Neural progenitor cell (in vitro differentiated cells): ENCODE data around the gene KIAA2012.
A peak's percentile ranks its signal among the peaks of the same experiment; 100 is the strongest.

Source experiments
- EZH2 ChIP-seq: fragments of 200-600 bp; sonication (generic); IDR thresholded peaks from 2 replicates; pipeline ENCODE4 v1.6.1; 2017; ENCODE audit warnings: antibody characterized with exemption, mild to moderate bottlenecking, moderate library complexity
- EZH2phosphoT487 ChIP-seq: fragments of 200-600 bp; sonication (generic); IDR thresholded peaks from 2 replicates; pipeline ENCODE4 v1.6.1; 2017; ENCODE audit warnings: antibody characterized with exemption
- TF ChIP-seq, protein P1 (sequence below): fragments of 200-600 bp; sonication (generic); IDR thresholded peaks from 2 replicates; pipeline ENCODE4 v1.5.1; 2017; ENCODE audit warnings: antibody characterized with exemption, mild to moderate bottlenecking

DNA sequence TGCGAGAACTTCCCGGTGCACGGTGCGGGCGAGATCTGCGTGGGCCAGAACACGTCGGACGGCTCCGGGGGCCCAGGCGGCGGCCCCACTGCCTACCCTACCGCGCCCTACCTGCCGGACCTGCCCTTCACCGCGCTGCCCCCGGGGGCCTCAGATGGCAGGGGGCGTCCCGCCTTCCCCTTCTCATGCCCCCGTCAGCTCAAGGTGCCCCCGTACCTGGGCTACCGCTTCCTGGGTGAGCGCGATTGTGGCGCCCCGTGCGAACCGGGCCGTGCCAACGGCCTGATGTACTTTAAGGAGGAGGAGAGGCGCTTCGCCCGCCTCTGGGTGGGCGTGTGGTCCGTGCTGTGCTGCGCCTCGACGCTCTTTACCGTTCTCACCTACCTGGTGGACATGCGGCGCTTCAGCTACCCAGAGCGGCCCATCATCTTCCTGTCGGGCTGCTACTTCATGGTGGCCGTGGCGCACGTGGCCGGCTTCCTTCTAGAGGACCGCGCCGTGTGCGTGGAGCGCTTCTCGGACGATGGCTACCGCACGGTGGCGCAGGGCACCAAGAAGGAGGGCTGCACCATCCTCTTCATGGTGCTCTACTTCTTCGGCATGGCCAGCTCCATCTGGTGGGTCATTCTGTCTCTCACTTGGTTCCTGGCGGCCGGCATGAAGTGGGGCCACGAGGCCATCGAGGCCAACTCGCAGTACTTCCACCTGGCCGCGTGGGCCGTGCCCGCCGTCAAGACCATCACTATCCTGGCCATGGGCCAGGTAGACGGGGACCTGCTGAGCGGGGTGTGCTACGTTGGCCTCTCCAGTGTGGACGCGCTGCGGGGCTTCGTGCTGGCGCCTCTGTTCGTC, 37.7 kb upstream of the KIAA2012 start:
- TF ChIP-seq, protein P1, sequence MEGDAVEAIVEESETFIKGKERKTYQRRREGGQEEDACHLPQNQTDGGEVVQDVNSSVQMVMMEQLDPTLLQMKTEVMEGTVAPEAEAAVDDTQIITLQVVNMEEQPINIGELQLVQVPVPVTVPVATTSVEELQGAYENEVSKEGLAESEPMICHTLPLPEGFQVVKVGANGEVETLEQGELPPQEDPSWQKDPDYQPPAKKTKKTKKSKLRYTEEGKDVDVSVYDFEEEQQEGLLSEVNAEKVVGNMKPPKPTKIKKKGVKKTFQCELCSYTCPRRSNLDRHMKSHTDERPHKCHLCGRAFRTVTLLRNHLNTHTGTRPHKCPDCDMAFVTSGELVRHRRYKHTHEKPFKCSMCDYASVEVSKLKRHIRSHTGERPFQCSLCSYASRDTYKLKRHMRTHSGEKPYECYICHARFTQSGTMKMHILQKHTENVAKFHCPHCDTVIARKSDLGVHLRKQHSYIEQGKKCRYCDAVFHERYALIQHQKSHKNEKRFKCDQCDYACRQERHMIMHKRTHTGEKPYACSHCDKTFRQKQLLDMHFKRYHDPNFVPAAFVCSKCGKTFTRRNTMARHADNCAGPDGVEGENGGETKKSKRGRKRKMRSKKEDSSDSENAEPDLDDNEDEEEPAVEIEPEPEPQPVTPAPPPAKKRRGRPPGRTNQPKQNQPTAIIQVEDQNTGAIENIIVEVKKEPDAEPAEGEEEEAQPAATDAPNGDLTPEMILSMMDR = peak; percentile 74
- no peak for TF ChIP-seq EZH2phosphoT487
- TF ChIP-seq EZH2 = peak; percentile 20
